Gastrocnemius medialis (tissue), 4 donors: ENCODE results near the gene MPPE1.

Experiments used
- CTCF ChIP-seq, 5 experiments: fragments of 450-650 bp in 3 of 5; fragments of 200-600 bp in 2 of 5; sonication (generic) in 2 of 5; IDR thresholded peaks in 4 of 5; conservative IDR thresholded peaks in 1 of 5; 1 replicate in 4 of 5; 2 replicates in 1 of 5; pipeline ENCODE4 v1.5.1; 2016 to 2019; ENCODE audit warnings: antibody characterized with exemption in 5 of 5, mild to moderate bottlenecking in 3 of 5, moderate library complexity in 3 of 5
- POLR2A ChIP-seq, 2 donors: fragments of 450-650 bp; IDR thresholded peaks; one replicate each; pipeline ENCODE4 v1.6.1; 2017; ENCODE audit warnings: antibody characterized with exemption in 2 of 2, mild to moderate bottlenecking in 2 of 2, moderate library complexity in 2 of 2

GRCh38 chr18:11947214-11948191 lies 39.4 kb upstream of the MPPE1 start:
- TF ChIP-seq CTCF (IDR thresholded peaks at IDR 0.05 in 4 of 5, conservative IDR thresholded peaks at IDR 0.05 in 1 of 5) (peak in 1 of 5 experiments; percentile 9), POLR2A (IDR thresholded peaks at IDR 0.05) (peak; percentile 67 to 79)
